ENCODE results near the gene CREB5.

DNA sequence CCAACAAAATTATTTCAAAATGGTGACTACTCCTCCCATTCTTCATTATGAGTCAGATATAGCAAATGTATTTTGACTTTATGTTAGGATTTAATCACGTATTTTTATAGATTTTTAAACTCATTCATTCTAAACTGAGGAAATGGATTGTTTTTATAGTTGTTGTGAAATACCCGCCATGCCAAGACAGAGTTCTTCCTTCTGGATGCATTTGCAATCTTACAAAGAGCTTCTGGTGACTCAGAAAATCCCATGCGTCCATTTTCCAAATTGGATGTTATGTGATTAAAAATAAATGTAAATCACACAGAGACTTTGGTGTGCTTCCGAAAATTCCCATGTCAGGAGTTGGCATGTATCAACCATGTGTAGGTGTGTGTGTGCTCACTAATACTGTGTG, 366.5 kb downstream of the CREB5 start:
- TF ChIP-seq EZH2 (IDR thresholded peaks at IDR 0.05; ENCODE audit: low read length, unreplicated experiment) = no peak
- TF ChIP-seq, protein P1, sequence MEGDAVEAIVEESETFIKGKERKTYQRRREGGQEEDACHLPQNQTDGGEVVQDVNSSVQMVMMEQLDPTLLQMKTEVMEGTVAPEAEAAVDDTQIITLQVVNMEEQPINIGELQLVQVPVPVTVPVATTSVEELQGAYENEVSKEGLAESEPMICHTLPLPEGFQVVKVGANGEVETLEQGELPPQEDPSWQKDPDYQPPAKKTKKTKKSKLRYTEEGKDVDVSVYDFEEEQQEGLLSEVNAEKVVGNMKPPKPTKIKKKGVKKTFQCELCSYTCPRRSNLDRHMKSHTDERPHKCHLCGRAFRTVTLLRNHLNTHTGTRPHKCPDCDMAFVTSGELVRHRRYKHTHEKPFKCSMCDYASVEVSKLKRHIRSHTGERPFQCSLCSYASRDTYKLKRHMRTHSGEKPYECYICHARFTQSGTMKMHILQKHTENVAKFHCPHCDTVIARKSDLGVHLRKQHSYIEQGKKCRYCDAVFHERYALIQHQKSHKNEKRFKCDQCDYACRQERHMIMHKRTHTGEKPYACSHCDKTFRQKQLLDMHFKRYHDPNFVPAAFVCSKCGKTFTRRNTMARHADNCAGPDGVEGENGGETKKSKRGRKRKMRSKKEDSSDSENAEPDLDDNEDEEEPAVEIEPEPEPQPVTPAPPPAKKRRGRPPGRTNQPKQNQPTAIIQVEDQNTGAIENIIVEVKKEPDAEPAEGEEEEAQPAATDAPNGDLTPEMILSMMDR (conservative IDR thresholded peaks at IDR 0.05; ENCODE audit: low read depth, low read length) = no peak

All from PC-3 (cell line).